Ovary (tissue), 9 donors: ENCODE results near the gene FLYWCH1. TPM values are rescaled to one million over a fixed set of nuclear protein-coding genes. Genes with fewer than 3 reads are reported as not detected.

Source experiments
- DNase-seq, 5 donors: peaks; one replicate each; pipeline ENCODE4 v3.0.0-alpha.2; 2019 to 2020
- H3K27ac ChIP-seq, 2 donors: fragments of 200-600 bp; one replicate each; pipeline versions ENCODE4 v1.5.1 to v1.8.0; 2019 to 2022
- H3K27me3 ChIP-seq: fragments of 200-600 bp; one replicate; pipeline ENCODE4 v1.8.0; 2022
- H3K36me3 ChIP-seq: fragments of 200-600 bp; sonication (generic); one replicate; pipeline ENCODE4 v1.5.1; 2019
- H3K4me1 ChIP-seq: one replicate; pipeline ENCODE4 v1.8.1; 2013; ENCODE audit warnings: mild to moderate bottlenecking, moderate library complexity; ENCODE audit not compliant: insufficient read depth
- H3K4me3 ChIP-seq: fragments of 200-600 bp; sonication (generic); one replicate; pipeline ENCODE4 v1.5.1; 2017
- H3K9me3 ChIP-seq, 2 donors: fragments of 200-600 bp in 1 of 2; sonication (generic) in 1 of 2; one replicate each; pipeline versions ENCODE4 v1.5.1 to v1.8.1; 2013 to 2019; ENCODE audit warnings: mild to moderate bottlenecking in 1 of 2, moderate library complexity in 1 of 2
- CTCF ChIP-seq, 3 donors: fragments of 450-650 bp in 2 of 3; fragments of 200-600 bp in 1 of 3; IDR thresholded peaks; one replicate each; pipeline versions ENCODE4 v1.5.1 to v1.8.0; 2016 to 2022; ENCODE audit warnings: antibody characterized with exemption in 3 of 3, mild to moderate bottlenecking in 1 of 3
- EP300 ChIP-seq: sonication (generic); formaldehyde crosslinking; IDR thresholded peaks from one replicate; pipeline ENCODE4 v1.6.1; 2017; ENCODE audit warnings: antibody characterized with exemption
- POLR2A ChIP-seq: fragments of 450-650 bp; IDR thresholded peaks from one replicate; pipeline ENCODE4 v1.6.1; 2017; ENCODE audit warnings: antibody characterized with exemption, mild to moderate bottlenecking, moderate library complexity
- WGBS, 3 donors: extraction: QIAGEN DNeasy Blood & Tissue Kit in 1 of 3; methylation state at CpG; one replicate each; pipeline versions ENCODE4 v1.1.5 to v1.1.7; 2013 to 2017; 5-methylcytosine and 5-hydroxymethylcytosine counted together
- intact Hi-C, 4 donors: fragments of 100-400 bp; cut with DNase I; formaldehyde crosslinking; loops; one replicate each; pipeline versions ENCODE4 v1.11.0 to v1.15.1; 2022 to 2023
- polyA plus RNA-seq, 2 donors: library from polyadenylated mRNA; stranded (reverse); fragments of 200-250 nt in 1 of 2; fragments of 350-450 nt in 1 of 2; fragmentation: Illumina TruSeq in 1 of 2; extraction: RNeasy Lipid Tissue Mini Kit (QIAGEN cat#74804) in 1 of 2; gene quantifications; one replicate each; pipeline ENCODE4 v1.2.3, GENCODE V29; 2013 to 2014
- total RNA-seq, 7 donors: library from RNA; depleted of rRNA in 2 of 7; stranded (reverse); fragments of >200 nt in 2 of 7; fragmentation: NEBNext Ultra II Directional in 3 of 7; extraction: Animal tissue kit (Norgen Biotek cat#: 25700) in 3 of 7; gene quantifications; one replicate each; pipeline versions ENCODE4 v1.1.0 to v1.2.4, GENCODE V29; 2016 to 2023
- donor health status: DM: no; HTN: no; CAD: no; lungs with moderate emphysema.
- donor health status: DM: no; HTN: no; CAD: no.
- donor health status: Bipolar disorder and iron deficiency.
- donor health status: DM: yes; HTN: yes; CAD: no.
- donor health status: DM: no; HTN: no; CAD: no.
- donor health status: DM: yes; HTN: yes; CAD: no.

Gene FLYWCH1
- total and polyA plus RNA-seq, 9 donors, result 2.2 to 66.9 (median 39.0) TPM

GRCh38 chr16:2981899-2982250, 70.1 kb downstream of the FLYWCH1 start:
- 59 to 66% (median 60%) methylated on average over 4 of the region's 4 CpGs for WGBS, 3 donors
- TF ChIP-seq EP300 (no peak), POLR2A (no peak), CTCF (IDR thresholded peaks at IDR 0.05) (no peak)
- H3K4me1 ChIP-seq, result peaks cover 8% of the 10 kb centered on the region
- no peak overlapping the region for H3K4me3 ChIP-seq
- no peaks in the 10 kb centered on the region for H3K27me3 ChIP-seq
- no peak for DNase-seq
- no peaks in the 10 kb centered on the region for H3K9me3 ChIP-seq
- intact Hi-C loops, result no loop called here
- H3K27ac ChIP-seq, result no peak overlapping the region
- no peaks in the 10 kb centered on the region for H3K36me3 ChIP-seq

- H3K36me3 ChIP-seq, result no peaks in the 10 kb centered on the region
- TF ChIP-seq EP300 (no peak), CTCF (IDR thresholded peaks at IDR 0.05) (no peak), POLR2A (no peak)
- no peaks in the 10 kb centered on the region for H3K27me3 ChIP-seq
- DNase-seq, result no peak
- whole genome bisulfite sequencing, 3 donors, result 73 to 78% (median 77%) methylated on average over 5 of the region's 5 CpGs
- intact Hi-C loops, result no loop called here
- H3K9me3 ChIP-seq, result no peaks in the 10 kb centered on the region
- H3K27ac ChIP-seq, result no peak overlapping the region
- peaks cover 8% of the 10 kb centered on the region for H3K4me1 ChIP-seq
- H3K4me3 ChIP-seq, result no peak overlapping the region
Measured at GRCh38 chr16:2982402-2982801, 70.7 kb downstream of the FLYWCH1 start.

- peak; percentile 65 to 89 (median 80) for DNase-seq
- WGBS, 3 donors, result 8 to 12% (median 9%) methylated on average over 42 of the region's 42 CpGs
- intact Hi-C loops, result no loop called here
- Histone ChIP-seq H3K4me3 (no peak overlapping the region), H3K9me3 (no peaks in the 10 kb centered on the region), H3K27ac (no peak overlapping the region), H3K27me3 (no peaks in the 10 kb centered on the region), H3K4me1 (peaks cover 8% of the 10 kb centered on the region), H3K36me3 (no peaks in the 10 kb centered on the region)
- TF ChIP-seq CTCF (IDR thresholded peaks at IDR 0.05) (peak; percentile 78 to 87 (median 86)), EP300 (no peak)
Measured at GRCh38 chr16:2983706-2984136, 72.0 kb downstream of the FLYWCH1 start.

GRCh38 chr16:2985462-2985861, 73.7 kb downstream of the FLYWCH1 start:
- Histone ChIP-seq H3K27ac (no peak overlapping the region), H3K4me1 (peaks cover 8% of the 10 kb centered on the region), H3K27me3 (no peaks in the 10 kb centered on the region), H3K4me3 (no peak overlapping the region), H3K36me3 (no peaks in the 10 kb centered on the region), H3K9me3 (no peaks in the 10 kb centered on the region)
- intact Hi-C loops, result no loop called here
- DNase-seq, result no peak
- TF ChIP-seq POLR2A (no peak), EP300 (no peak), CTCF (IDR thresholded peaks at IDR 0.05) (no peak)
- 15 to 47% (median 16%) methylated on average over 9 of the region's 9 CpGs for WGBS, 3 donors

- Histone ChIP-seq H3K36me3 (no peaks in the 10 kb centered on the region), H3K9me3 (no peaks in the 10 kb centered on the region), H3K4me3 (no peak overlapping the region), H3K4me1 (peaks cover 7% of the 10 kb centered on the region), H3K27ac (no peak overlapping the region), H3K27me3 (no peaks in the 10 kb centered on the region)
- intact Hi-C loops, result no loop called here
- WGBS, 3 donors, result 63 to 74% (median 70%) methylated on average over 15 of the region's 15 CpGs
- no peak for TF ChIP-seq EP300
- TF ChIP-seq CTCF (IDR thresholded peaks at IDR 0.05), result no peak
- no peak for TF ChIP-seq POLR2A
- no peak for DNase-seq
Measured at GRCh38 chr16:2985893-2986355, 74.2 kb downstream of the FLYWCH1 start.
